GM21717 (cell line): Measurements from ENCODE around the gene KPNA2.
"Not testable (repeated sequence)": the region's sequence is repeated elsewhere in the genome, so short reads cannot be mapped to it uniquely, and the experiment has no call there.

Source experiments
- ATAC-seq: cut with Tn5 transposase; IDR thresholded peaks from one replicate; pipeline ENCODE4 v1.9.1; 2021; ENCODE audit warnings: mild to moderate bottlenecking, moderate library complexity; ENCODE audit not compliant: unreplicated experiment

KPNA2 gene

GRCh38 chr17:68019675-68020408 is 15.7 kb upstream of the KPNA2 start:
- ATAC-seq, result peak; percentile 90

DNA sequence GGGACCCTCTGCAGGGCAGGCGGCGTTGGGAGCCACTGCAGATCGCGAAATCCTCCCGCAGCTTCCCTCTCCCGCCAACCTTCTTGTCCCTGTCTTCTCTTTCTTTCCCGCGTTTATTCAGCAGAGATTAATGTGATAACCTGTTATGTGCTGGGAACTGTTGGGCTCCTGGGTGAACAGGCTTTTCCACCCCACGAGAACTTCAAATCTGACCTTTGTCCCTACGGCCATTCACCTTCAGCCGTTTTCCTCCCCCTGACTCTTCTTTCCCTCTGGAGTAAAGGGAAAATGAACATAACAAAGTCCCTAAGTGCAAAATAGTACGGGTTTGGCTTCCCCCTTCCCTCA is 15.2 kb upstream of the KPNA2 start:
- no peak for ATAC-seq

- ATAC-seq, result not testable (repeated sequence)
These were observed 14.7 kb upstream of the KPNA2 start for GRCh38 chr17:68020791-68021190.

DNA sequence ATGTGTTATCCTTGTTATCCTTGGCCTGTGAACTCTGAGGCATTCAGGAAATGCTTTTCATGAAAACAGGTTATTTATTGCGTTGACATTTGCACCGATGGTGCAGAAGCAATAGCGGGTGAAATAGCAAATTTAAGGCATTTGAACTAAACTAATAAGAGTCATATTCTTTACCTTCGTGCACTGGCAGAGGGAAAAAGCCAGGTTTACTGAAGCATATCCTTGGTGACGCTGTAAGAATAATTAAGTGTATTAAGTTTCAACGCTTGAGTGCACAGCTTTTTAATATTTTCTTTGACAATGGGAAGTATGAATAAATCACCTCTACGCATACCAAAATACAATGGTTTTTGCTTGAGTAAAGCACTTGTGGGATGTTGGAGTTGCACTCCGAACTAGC is 13.6 kb upstream of the KPNA2 start:
- ATAC-seq, result no peak

DNA sequence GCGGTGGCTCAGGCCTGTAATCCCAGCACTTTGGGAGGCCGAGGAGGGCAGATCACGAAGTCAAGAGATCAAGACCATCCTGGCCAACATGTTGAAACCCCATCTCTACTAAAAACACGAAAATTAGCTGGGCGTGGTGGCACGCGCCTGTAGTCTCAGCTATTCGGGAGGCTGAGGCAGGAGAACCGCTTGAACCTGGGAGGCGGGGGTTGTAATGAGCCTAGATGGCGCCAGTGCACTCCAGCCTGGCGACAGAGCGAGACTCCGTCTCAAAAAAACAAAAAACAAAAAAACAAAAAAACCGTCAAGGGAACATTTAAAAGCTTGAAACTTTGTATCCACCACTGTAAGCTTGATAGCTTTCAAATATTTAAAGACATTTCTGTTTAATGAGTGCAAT is 13.0 kb upstream of the KPNA2 start:
- ATAC-seq, result not testable (repeated sequence)

- no peak for ATAC-seq
These were observed 5.9 kb upstream of the KPNA2 start for GRCh38 chr17:68029512-68030215.

DNA sequence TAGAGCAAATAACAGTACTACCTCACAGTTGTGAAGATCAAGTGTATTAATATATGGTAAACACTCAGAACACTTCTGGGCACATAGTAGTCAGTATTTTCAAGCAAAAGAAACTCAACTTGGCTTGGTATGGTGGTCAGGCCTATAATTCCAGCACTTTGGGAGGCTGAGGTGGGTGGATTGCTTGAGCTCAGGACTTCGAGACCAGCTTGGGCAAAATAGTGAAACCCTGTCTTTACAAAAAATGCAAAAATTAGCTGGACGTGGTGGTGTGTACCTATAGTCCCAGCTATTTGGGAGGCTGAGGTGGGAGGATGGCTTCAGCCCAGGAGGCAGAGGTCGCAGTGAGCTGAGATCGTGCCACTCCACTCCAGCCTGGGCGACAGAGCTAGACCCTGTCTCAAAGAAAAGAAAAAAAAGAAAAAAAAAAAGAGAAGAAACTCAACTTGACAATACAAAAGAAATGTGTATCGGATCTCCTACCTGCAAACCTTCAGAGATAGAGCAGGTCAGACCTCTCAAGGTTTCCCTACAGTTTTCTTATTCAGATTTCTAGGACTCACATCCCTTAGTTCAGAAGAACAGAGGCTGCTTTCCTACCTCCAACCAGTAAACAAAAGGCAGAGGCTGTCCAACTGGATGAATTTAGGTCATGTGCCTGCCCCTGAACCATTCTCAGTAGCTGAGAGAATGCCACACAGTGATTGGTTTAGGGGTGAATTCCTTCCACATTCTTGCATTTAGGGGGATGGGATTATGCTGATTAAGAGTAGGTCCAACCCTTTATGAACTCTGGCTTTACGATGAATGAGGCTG is 1.7 kb upstream of the KPNA2 start:
- no peak for ATAC-seq

DNA sequence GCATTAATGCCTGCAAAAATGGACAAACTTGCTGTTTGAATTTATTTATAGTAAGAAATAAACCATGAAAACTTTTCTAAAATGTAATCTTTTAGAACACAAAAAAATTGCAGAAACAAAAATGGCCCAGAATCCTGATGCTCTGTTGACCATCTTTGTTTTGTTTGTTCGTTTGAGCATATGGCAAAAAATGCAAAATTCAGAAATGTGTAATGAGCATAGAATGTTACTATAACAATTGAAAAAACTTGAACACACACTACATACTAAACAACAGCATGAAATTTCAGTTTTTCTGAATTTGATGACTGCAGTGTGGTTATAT is 1.1 kb upstream of the KPNA2 start:
- no peak for ATAC-seq

DNA sequence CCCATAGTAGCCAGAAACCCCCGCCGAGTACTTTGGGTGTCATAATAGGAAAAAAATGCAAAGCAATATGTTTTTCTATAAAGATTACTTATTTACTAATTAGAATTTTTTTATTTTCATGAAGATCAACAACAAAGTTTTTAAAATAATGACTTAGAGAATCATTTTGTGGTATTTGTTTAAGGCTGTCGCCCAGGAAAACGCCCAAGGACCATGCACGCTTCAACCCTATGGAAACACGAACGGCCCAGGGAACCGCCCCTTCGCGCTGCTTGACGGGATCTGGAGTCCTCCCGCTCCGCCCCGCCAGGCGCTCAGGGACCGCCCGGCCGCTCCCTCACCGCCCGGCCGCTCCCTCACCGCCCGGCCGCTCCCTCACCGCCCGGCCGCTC is 408 bp upstream of the KPNA2 start:
- ATAC-seq, result peak; percentile 84

DNA sequence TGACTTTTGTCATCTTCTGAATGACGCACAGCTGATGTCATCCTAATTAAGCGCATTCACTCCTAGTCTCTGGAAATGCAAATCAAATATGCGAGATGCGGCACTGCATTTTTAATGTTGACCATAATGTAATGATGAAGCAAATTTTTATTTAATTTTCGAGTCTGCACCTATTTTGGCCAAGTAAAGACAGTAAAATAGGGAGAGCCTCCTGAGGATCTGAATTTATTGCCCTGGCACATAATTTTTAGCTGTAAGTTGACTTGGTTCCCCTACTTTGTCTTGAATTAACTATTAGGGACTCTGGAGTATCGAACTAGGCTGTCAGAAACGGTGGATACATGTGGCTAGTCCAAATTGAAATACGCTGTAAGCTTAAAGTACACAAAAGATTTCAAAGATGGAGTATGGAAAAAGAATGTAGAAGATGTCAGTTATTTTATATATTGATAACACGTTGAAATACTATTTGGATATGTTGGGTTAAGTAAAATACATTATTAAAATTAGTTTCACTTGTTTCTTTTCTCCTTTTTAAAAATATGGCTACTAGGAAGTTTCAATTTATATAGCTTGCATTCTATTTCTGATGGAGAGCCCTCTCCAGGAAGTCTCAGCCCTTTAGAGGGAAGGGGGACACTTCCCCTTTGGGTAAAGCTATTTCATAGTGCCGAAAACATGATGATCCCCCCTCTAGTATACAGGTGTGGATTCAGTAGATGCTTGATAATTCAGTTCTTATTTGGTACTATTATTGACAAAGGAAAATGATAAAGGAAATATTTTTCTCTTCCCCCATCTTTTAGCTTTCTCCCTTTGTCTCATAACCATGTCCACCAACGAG is 991 bp downstream of the KPNA2 start:
- peak; percentile 20 for ATAC-seq

- no peak for ATAC-seq
These were observed 11.8 kb downstream of the KPNA2 start for GRCh38 chr17:68047153-68047846.

DNA sequence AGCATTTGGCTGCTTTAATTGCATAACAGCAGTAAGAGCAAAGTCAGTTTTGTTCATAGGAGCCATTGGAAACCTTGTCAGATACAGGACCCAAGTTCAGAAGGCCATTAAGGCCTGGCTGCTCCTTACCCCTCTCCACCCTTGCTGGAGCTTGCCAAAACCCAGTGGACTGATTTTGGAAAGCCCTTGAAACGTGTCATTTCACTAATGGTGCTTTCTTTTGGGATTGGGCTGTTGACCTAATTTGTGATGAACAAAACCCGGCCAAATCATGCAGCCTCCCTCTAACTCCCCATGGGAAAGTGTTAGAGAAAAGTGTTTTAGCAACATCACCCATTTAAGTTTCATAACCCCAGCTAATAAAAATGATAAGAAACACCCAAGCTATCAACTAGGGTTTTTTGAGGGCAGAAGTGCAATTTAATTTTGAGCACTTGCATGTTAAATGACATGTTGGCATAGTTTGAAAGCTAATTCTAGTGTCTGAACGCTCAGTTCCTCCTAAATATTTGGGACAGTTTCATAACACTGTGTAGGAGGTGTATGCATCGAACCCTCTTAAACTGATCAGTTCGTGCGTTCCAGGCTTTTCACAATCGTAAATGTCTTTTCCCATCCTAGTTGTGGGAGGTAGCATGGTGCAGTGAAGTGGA is 12.5 kb downstream of the KPNA2 start:
- ATAC-seq, result not testable (repeated sequence)

GRCh38 chr17:68048996-68049395 is 13.5 kb downstream of the KPNA2 start:
- no peak for ATAC-seq

- ATAC-seq, result not testable (repeated sequence)
These were observed 14.4 kb downstream of the KPNA2 start for GRCh38 chr17:68049812-68050437.

GRCh38 chr17:68051321-68052312 is 16.1 kb downstream of the KPNA2 start:
- ATAC-seq, result not testable (repeated sequence)

DNA sequence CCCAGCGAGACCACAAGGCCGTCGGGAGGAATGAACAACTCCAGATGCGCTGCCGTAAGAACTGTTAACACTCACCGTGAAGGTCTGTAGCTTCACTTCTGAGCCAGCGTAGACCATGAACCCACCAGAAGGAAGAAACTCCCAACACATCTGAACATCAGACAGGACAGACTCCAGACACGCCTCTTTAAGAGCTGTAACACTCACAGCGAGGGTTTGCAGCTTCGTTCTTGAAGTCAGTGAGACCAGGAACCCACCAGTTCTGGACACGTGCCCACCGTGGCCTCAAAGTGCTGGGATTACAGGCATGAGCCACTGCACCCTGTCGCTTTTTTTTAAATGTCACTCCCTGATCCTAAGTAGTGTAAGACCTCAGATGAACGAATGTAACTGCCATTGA is 17.3 kb downstream of the KPNA2 start:
- no peak for ATAC-seq

- ATAC-seq, result no peak
These were observed 17.9 kb downstream of the KPNA2 start for GRCh38 chr17:68053231-68054013.
